ENCODE measurements around the gene CEP164.

DNA sequence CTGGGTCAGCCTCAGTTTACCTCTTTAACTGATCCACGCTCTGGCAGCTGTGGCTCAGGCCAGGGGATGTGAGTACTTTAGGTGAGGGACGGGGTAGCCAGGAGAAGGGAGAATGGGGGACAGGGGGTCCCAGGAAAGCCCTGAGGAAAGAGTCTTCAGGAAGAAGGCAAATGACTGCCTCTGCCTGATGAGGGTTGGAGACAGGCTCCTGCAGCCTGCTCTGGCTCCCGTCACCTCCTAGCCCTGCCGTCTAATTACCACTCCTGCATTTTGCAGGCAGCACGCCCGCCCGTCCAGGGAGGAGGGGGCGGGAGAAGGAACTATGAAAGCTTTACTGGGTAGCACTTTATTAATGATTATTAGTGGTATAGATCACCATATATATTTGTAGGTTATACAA, 116.6 kb downstream of the CEP164 start:
- TF ChIP-seq, protein P1, sequence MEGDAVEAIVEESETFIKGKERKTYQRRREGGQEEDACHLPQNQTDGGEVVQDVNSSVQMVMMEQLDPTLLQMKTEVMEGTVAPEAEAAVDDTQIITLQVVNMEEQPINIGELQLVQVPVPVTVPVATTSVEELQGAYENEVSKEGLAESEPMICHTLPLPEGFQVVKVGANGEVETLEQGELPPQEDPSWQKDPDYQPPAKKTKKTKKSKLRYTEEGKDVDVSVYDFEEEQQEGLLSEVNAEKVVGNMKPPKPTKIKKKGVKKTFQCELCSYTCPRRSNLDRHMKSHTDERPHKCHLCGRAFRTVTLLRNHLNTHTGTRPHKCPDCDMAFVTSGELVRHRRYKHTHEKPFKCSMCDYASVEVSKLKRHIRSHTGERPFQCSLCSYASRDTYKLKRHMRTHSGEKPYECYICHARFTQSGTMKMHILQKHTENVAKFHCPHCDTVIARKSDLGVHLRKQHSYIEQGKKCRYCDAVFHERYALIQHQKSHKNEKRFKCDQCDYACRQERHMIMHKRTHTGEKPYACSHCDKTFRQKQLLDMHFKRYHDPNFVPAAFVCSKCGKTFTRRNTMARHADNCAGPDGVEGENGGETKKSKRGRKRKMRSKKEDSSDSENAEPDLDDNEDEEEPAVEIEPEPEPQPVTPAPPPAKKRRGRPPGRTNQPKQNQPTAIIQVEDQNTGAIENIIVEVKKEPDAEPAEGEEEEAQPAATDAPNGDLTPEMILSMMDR (conservative IDR thresholded peaks at IDR 0.05; ENCODE audit: low read depth, low read length) = no peak
- TF ChIP-seq, protein P2, sequence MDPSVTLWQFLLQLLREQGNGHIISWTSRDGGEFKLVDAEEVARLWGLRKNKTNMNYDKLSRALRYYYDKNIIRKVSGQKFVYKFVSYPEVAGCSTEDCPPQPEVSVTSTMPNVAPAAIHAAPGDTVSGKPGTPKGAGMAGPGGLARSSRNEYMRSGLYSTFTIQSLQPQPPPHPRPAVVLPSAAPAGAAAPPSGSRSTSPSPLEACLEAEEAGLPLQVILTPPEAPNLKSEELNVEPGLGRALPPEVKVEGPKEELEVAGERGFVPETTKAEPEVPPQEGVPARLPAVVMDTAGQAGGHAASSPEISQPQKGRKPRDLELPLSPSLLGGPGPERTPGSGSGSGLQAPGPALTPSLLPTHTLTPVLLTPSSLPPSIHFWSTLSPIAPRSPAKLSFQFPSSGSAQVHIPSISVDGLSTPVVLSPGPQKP (IDR thresholded peaks at IDR 0.05; ENCODE audit: borderline replicate concordance, low read depth, low read length) = no peak
- TF ChIP-seq, protein P3, sequence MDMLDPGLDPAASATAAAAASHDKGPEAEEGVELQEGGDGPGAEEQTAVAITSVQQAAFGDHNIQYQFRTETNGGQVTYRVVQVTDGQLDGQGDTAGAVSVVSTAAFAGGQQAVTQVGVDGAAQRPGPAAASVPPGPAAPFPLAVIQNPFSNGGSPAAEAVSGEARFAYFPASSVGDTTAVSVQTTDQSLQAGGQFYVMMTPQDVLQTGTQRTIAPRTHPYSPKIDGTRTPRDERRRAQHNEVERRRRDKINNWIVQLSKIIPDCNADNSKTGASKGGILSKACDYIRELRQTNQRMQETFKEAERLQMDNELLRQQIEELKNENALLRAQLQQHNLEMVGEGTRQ (IDR thresholded peaks at IDR 0.05; ENCODE audit: low read depth, low read length) = no peak

Measured in IMR-90 (cell line).